Midbrain (tissue), 1 donor: ENCODE results near the gene NT5M.
"Not testable (repeated sequence)": the region's sequence is repeated elsewhere in the genome, so short reads cannot be mapped to it uniquely, and the experiment has no call there.

Source experiments
- DNase-seq: peaks from one replicate; lab custom pipeline; 2025; lab: John Stamatoyannopoulos, UW

The NT5M gene

GRCh38 chr17:17303010-17303846 is at the start of gene NT5M:
NT5M (plus strand) TSS chr17:17303373; CDS start chr17:17303551, 178 bp downstream.
- DNase-seq: peak; percentile 80

- DNase-seq: no peak
These were observed 49.8 kb upstream of the NT5M start for GRCh38 chr17:17253406-17253805.

- DNase-seq: no peak
These were observed 49.1 kb upstream of the NT5M start for GRCh38 chr17:17254036-17254435.

- DNase-seq: not testable (repeated sequence)
These were observed 47.5 kb upstream of the NT5M start for GRCh38 chr17:17255689-17256088.

GRCh38 chr17:17256316-17256715 is 46.9 kb upstream of the NT5M start:
- DNase-seq: no peak

- DNase-seq: no peak
These were observed 45.2 kb upstream of the NT5M start for GRCh38 chr17:17258011-17258410.

GRCh38 chr17:17258998-17259397 is 44.2 kb upstream of the NT5M start:
- peak; percentile 50 for DNase-seq

GRCh38 chr17:17264430-17264829 is 38.7 kb upstream of the NT5M start:
- no peak for DNase-seq

- DNase-seq: no peak
These were observed 33.0 kb upstream of the NT5M start for GRCh38 chr17:17269926-17270773.

- DNase-seq: no peak
These were observed 27.2 kb upstream of the NT5M start for GRCh38 chr17:17275971-17276370.

GRCh38 chr17:17277431-17277830 is 25.7 kb upstream of the NT5M start:
- not testable (repeated sequence) for DNase-seq

- DNase-seq: no peak
These were observed 23.9 kb upstream of the NT5M start for GRCh38 chr17:17279316-17279715.

- peak; percentile 98 for DNase-seq
These were observed 22.3 kb upstream of the NT5M start, which contains the start of gene COPS3 for GRCh38 chr17:17280613-17281549. COPS3 (minus strand) TSS chr17:17281246; CDS start chr17:17281186, 60 bp downstream.

- no peak for DNase-seq
These were observed 17.2 kb upstream of the NT5M start for GRCh38 chr17:17285951-17286350.

GRCh38 chr17:17289086-17289485 is 14.1 kb upstream of the NT5M start:
- DNase-seq: no peak

GRCh38 chr17:17289701-17290100 is 13.5 kb upstream of the NT5M start:
- DNase-seq: no peak

GRCh38 chr17:17295141-17295540 is 8.0 kb upstream of the NT5M start:
- DNase-seq: no peak

GRCh38 chr17:17297217-17297616 is 6.0 kb upstream of the NT5M start:
- DNase-seq: no peak

- no peak for DNase-seq
These were observed 5.1 kb upstream of the NT5M start for GRCh38 chr17:17298108-17298507.

GRCh38 chr17:17300624-17301568 is 2.3 kb upstream of the NT5M start:
- DNase-seq: no peak

- DNase-seq: not testable (repeated sequence)
These were observed 1.5 kb upstream of the NT5M start for GRCh38 chr17:17301659-17302058.
